SK-N-SH treated with all-trans-retinoic acid at 6 μM for 48 hours (cell line): ENCODE results near the gene CORO7.

Experiments
- ARNTL ChIP-seq: fragments of 450-650 bp; formaldehyde crosslinking; IDR thresholded peaks from 2 replicates; pipeline ENCODE4 v1.5.0; 2020; ENCODE audit warnings: low read depth, mild to moderate bottlenecking, moderate library complexity, borderline replicate concordance
- CSRNP3 ChIP-seq: fragments of 250-450 bp; sonication (Bioruptor Pico); IDR thresholded peaks from 2 replicates; pipeline ENCODE4 v1.5.1; 2021; ENCODE audit warnings: mild to moderate bottlenecking, moderate library complexity
- OSR1 ChIP-seq: fragments of 250-450 bp; sonication (Bioruptor Pico); IDR thresholded peaks from 2 replicates; pipeline ENCODE4 v1.8.0; 2022; ENCODE audit warnings: moderate library complexity, mild to moderate bottlenecking, inconsistent platforms
- PATZ1 ChIP-seq: fragments of 250-450 bp; sonication (Bioruptor Pico); IDR thresholded peaks from 2 replicates; pipeline ENCODE4 v1.8.0; 2020; ENCODE audit warnings: mild to moderate bottlenecking, moderate library complexity, borderline replicate concordance
- RARB ChIP-seq: fragments of 250-450 bp; sonication (Bioruptor Pico); IDR thresholded peaks from 2 replicates; pipeline ENCODE4 v1.8.0; 2021; ENCODE audit warnings: mild to moderate bottlenecking, moderate library complexity
- SNAI2 ChIP-seq: fragments of 250-450 bp; sonication (Bioruptor Pico); IDR thresholded peaks from 2 replicates; pipeline ENCODE4 v1.5.0; 2020; ENCODE audit warnings: mild to moderate bottlenecking, moderate library complexity
- TCF4 ChIP-seq: fragments of 250-450 bp; sonication (Bioruptor Pico); IDR thresholded peaks from 2 replicates; pipeline ENCODE4 v1.8.0; 2021; ENCODE audit warnings: mild to moderate bottlenecking, moderate library complexity, borderline replicate concordance
- TSHZ2 ChIP-seq: fragments of 250-450 bp; sonication (Bioruptor Pico); IDR thresholded peaks from 2 replicates; pipeline ENCODE4 v1.5.0; 2020; ENCODE audit warnings: mild to moderate bottlenecking, moderate library complexity
- ZC3H10 ChIP-seq: fragments of 250-450 bp; sonication (Bioruptor Pico); IDR thresholded peaks from 2 replicates; pipeline ENCODE4 v1.5.1; 2021; ENCODE audit warnings: mild to moderate bottlenecking, moderate library complexity
- ZFP3 ChIP-seq: fragments of 250-450 bp; sonication (Bioruptor Pico); IDR thresholded peaks from 2 replicates; pipeline ENCODE4 v1.5.0; 2020; ENCODE audit warnings: mild to moderate bottlenecking, moderate library complexity
- ZFP30 ChIP-seq: fragments of 450-650 bp; formaldehyde crosslinking; IDR thresholded peaks from 2 replicates; pipeline ENCODE4 v1.5.0; 2022; ENCODE audit warnings: mild to moderate bottlenecking, moderate library complexity
- ZNF565 ChIP-seq: fragments of 450-650 bp; formaldehyde crosslinking; conservative IDR thresholded peaks from 2 replicates; pipeline ENCODE4 v1.5.0; 2020; ENCODE audit warnings: low read depth, mild to moderate bottlenecking, moderate library complexity
- ZNF70 ChIP-seq: fragments of 450-650 bp; formaldehyde crosslinking; IDR thresholded peaks from 2 replicates; pipeline ENCODE4 v1.5.0; 2020; ENCODE audit warnings: mild to moderate bottlenecking, moderate library complexity
- TF ChIP-seq, protein P1 (sequence below): fragments of 250-450 bp; sonication (Bioruptor Pico); IDR thresholded peaks from 2 replicates; pipeline ENCODE4 v1.8.0; 2021; ENCODE audit warnings: low read depth, mild to moderate bottlenecking, moderate library complexity, borderline replicate concordance

DNA sequence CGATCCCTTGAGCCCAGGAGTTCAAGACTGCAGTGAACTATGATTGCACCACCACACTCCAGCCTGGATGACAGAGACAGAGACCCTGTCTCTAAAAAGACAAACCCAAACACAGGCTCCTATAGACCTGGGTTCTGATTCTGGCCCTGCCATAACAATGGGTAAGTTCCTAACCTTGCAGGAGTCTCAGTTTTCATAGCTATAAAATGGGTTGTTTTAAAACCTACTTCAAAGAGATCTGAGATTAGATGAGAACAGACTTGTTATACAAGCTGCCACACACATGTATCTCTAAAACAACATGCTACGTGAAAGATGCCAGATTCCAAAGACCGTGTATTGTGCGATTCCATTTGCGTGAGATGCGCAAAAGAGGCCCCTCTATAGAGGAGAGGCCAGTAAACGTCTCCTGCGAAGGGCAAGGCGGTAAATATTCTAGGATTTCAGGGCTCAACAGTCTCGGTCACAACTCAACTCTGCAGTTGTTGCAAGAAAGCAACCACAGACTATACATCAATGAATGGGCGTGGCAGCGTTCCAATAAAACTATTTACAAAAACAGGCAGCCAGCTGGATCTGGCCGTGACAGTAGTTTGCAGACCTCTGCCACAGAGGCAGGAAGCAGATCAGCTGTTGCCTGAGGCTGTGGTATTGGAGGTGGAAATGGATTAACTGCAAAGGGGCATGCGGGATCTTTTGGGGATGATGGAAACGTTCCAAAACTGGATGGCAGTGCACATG, 5.9 kb downstream of the CORO7 start:
- no peak for TF ChIP-seq ARNTL (CRISPR knock-in tag)
- TF ChIP-seq ZFP3 (CRISPR knock-in tag) = no peak
- no peak for TF ChIP-seq CSRNP3 (CRISPR knock-in tag)
- TF ChIP-seq ZFP30 = no peak
- TF ChIP-seq PATZ1 = no peak
- no peak for TF ChIP-seq SNAI2 (CRISPR knock-in tag)
- TF ChIP-seq ZC3H10 = no peak
- no peak for TF ChIP-seq RARB
- no peak for TF ChIP-seq OSR1 (CRISPR knock-in tag)
- no peak for TF ChIP-seq TCF4 (CRISPR knock-in tag)
- TF ChIP-seq ZNF565 (CRISPR knock-in tag) = no peak
- TF ChIP-seq, protein P1, sequence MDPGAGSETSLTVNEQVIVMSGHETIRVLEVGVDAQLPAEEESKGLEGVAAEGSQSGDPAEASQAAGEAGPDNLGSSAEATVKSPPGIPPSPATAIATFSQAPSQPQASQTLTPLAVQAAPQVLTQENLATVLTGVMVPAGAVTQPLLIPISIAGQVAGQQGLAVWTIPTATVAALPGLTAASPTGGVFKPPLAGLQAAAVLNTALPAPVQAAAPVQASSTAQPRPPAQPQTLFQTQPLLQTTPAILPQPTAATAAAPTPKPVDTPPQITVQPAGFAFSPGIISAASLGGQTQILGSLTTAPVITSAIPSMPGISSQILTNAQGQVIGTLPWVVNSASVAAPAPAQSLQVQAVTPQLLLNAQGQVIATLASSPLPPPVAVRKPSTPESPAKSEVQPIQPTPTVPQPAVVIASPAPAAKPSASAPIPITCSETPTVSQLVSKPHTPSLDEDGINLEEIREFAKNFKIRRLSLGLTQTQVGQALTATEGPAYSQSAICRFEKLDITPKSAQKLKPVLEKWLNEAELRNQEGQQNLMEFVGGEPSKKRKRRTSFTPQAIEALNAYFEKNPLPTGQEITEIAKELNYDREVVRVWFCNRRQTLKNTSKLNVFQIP (CRISPR knock-in tag) = no peak
- TF ChIP-seq TSHZ2 (CRISPR knock-in tag) = no peak
- TF ChIP-seq ZNF70 (CRISPR knock-in tag) = no peak
